Measurements from ENCODE around the gene CYSRT1. TPM values are rescaled to one million over a fixed set of nuclear protein-coding genes. Genes with fewer than 3 reads are reported as not detected.
A peak's percentile ranks its signal among the peaks of the same experiment; 100 is the strongest.

Gene CYSRT1
- total and polyA plus RNA-seq, 2 donors (not counting 1 experiment from before 2014, with no cell fraction given), result 0.22 to 0.51 TPM

DNA sequence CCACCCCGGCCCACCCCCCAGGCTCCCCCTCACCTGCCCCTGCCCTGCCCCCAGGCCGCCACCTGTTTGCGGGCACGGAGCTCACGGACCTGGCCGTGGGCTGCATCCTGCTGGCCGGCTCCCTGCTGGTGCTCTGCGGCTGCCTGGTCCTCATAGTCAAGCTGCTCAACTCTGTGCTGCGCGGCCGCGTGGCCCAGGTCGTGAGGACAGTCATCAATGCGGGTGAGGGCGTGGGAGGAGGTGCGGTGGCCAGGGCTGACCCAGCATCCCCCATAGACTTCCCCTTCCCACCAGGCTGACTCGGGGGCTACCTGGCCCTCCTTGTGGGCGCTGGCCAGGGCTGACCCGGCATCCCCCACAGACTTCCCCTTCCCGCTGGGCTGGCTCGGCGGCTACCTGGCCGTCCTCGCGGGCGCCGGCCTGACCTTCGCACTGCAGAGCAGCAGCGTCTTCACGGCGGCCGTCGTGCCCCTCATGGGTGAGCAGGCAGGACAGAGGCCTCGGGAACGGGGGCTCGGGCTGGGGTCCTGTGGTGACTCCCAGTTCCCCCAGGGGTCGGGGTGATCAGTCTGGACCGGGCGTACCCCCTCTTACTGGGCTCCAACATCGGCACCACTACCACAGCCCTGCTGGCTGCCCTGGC lies 9.2 kb downstream of the CYSRT1 start:
- H3K36me3 ChIP-seq (replicated peaks in 1 of 2; ENCODE audit: control extremely low read depth in 1 of 2, control insufficient read depth in 1 of 2, extremely low read depth in 1 of 2, insufficient read depth in 2 of 2, low read length in 1 of 2), result no peaks in the 10 kb centered on the region
- H3K9ac ChIP-seq (ENCODE audit: low read length), result no peak overlapping the region
- H3K4me2 ChIP-seq (replicated peaks; ENCODE audit: low read depth, low read length, poor library complexity, severe bottlenecking), result peak overlapping the region; percentile 72
- no peak for TF ChIP-seq EZH2 (IDR thresholded peaks at IDR 0.05; ENCODE audit: borderline replicate concordance, insufficient read depth, low read depth, low read length, poor library complexity, severe bottlenecking)
- TF ChIP-seq, protein P1, sequence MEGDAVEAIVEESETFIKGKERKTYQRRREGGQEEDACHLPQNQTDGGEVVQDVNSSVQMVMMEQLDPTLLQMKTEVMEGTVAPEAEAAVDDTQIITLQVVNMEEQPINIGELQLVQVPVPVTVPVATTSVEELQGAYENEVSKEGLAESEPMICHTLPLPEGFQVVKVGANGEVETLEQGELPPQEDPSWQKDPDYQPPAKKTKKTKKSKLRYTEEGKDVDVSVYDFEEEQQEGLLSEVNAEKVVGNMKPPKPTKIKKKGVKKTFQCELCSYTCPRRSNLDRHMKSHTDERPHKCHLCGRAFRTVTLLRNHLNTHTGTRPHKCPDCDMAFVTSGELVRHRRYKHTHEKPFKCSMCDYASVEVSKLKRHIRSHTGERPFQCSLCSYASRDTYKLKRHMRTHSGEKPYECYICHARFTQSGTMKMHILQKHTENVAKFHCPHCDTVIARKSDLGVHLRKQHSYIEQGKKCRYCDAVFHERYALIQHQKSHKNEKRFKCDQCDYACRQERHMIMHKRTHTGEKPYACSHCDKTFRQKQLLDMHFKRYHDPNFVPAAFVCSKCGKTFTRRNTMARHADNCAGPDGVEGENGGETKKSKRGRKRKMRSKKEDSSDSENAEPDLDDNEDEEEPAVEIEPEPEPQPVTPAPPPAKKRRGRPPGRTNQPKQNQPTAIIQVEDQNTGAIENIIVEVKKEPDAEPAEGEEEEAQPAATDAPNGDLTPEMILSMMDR (IDR thresholded peaks at IDR 0.05), result no peak
- no peaks in the 10 kb centered on the region for H3K27me3 Mint-ChIP-seq
- H3K4me1 ChIP-seq (ENCODE audit: control insufficient read depth in 2 of 2, insufficient read depth in 2 of 2, low read length in 2 of 2), result peaks cover 33 to 52% of the 10 kb centered on the region in 2 donors
- peaks cover 26% of the 10 kb centered on the region for H3K79me2 ChIP-seq (ENCODE audit: control insufficient read depth, insufficient read depth, low read length)
- H4K20me1 ChIP-seq (ENCODE audit: control insufficient read depth, insufficient read depth, low read length, poor library complexity, severe bottlenecking), result peaks cover 17% of the 10 kb centered on the region
- peak overlapping the region; percentile 20 for H3K27ac Mint-ChIP-seq
- 77% methylated on average over 36 of the region's 40 CpGs for WGBS (ENCODE audit: insufficient coverage)
- no peaks in the 10 kb centered on the region for H3K9me3 Mint-ChIP-seq (ENCODE audit: insufficient read depth)
- ChIA-PET POLR2A (interaction anchor here (0.6 to 1.0 kb wide), 4 partner anchors 10 to 502 kb away, joined by 3 to 10 read pairs (median 4); partner anchors contain the start of gene CYSRT1), CTCF (interaction anchor here (0.9 to 8.9 kb wide), 4 partner anchors 9 to 138 kb away, joined by 3 to 76 read pairs (median 4); partner anchors contain the start of genes CYSRT1, RNF208, RNF224 and SSNA1)
- no peak overlapping the region for H3K4me3 ChIP-seq (ENCODE audit: control extremely low read depth in 1 of 5, extremely low read depth in 1 of 5, insufficient read depth in 1 of 5, low read depth in 2 of 5, low read length in 4 of 5)
- ATAC-seq (ENCODE audit: low read depth) (no peak), DNase-seq (peak; percentile 31)
- intact Hi-C loops (cut with micrococcal nuclease), result no loop called here
- no peak overlapping the region for H2AFZ ChIP-seq (ENCODE audit: insufficient read depth, low read depth, low read length, poor library complexity, severe bottlenecking)
- H3K27ac ChIP-seq (ENCODE audit: low read length in 2 of 2), result no peak overlapping the region
- peaks cover 0 to 3% (median 0%) of the 10 kb centered on the region in 3 donors for H3K9me3 ChIP-seq (ENCODE audit: control extremely low read depth in 1 of 3, control insufficient read depth in 2 of 3, insufficient read depth in 1 of 3, low read length in 2 of 3)
- peaks cover 33% of the 10 kb centered on the region for H3K4me1 Mint-ChIP-seq
- H3K4me3 Mint-ChIP-seq, result no peak overlapping the region
- peaks cover 0 to 18% (median 2%) of the 10 kb centered on the region in 4 experiments for H3K27me3 ChIP-seq (replicated peaks in 1 of 4; ENCODE audit: control extremely low read depth in 1 of 4, control insufficient read depth in 3 of 4, insufficient read depth in 4 of 4, low read length in 3 of 4)
